Neuronal stem cell (in vitro differentiated cells): ENCODE data around the gene ZNF346.
"Not testable (repeated sequence)": the region's sequence is repeated elsewhere in the genome, so short reads cannot be mapped to it uniquely, and the experiment has no call there.

Source experiments
- DNase-seq: peaks from one replicate; pipeline ENCODE4 v3.0.0-alpha.2; 2013; ENCODE audit warnings: low spot score
- H2AFZ ChIP-seq: one replicate; pipeline ENCODE4 v1.6.1; 2013; ENCODE audit warnings: mild to moderate bottlenecking, low read length, inconsistent platforms
- H2AK5ac ChIP-seq: 2 replicates; pipeline ENCODE4 v1.6.1; 2013; ENCODE audit warnings: low read depth, mild to moderate bottlenecking, inconsistent platforms, low read length, moderate library complexity, mixed read lengths
- H2BK120ac ChIP-seq: 2 replicates; pipeline ENCODE4 v1.6.1; 2013; ENCODE audit warnings: low read depth, mild to moderate bottlenecking, inconsistent platforms, low read length, moderate library complexity, mixed read lengths
- H2BK12ac ChIP-seq: one replicate; pipeline ENCODE4 v1.6.1; 2013; ENCODE audit warnings: low read length, inconsistent platforms
- H2BK15ac ChIP-seq: 2 replicates; pipeline ENCODE4 v1.6.1; 2013; ENCODE audit warnings: mild to moderate bottlenecking, low read length, inconsistent platforms, mixed read lengths
- H2BK5ac ChIP-seq: one replicate; pipeline ENCODE4 v1.6.1; 2013; ENCODE audit warnings: inconsistent platforms, mild to moderate bottlenecking, low read length, moderate library complexity
- H3K14ac ChIP-seq: one replicate; pipeline ENCODE4 v1.6.1; 2013; ENCODE audit warnings: low read length, inconsistent platforms
- H3K18ac ChIP-seq: 2 replicates; pipeline ENCODE4 v1.6.1; 2013; ENCODE audit warnings: low read length, inconsistent platforms
- H3K23ac ChIP-seq: 2 replicates; pipeline ENCODE4 v1.6.1; 2013; ENCODE audit warnings: low read depth, mild to moderate bottlenecking, mixed read lengths, low read length, inconsistent platforms; ENCODE audit not compliant: poor library complexity
- H3K27ac ChIP-seq: replicated peaks from 3 replicates; pipeline ENCODE4 v1.5.1; 2013; ENCODE audit warnings: low read length, inconsistent platforms
- H3K27me3 ChIP-seq, 3 experiments: 2 replicates each; pipeline ENCODE4 v1.6.1; 2013; ENCODE audit warnings: low read length in 3 of 3, mild to moderate bottlenecking in 2 of 3, inconsistent platforms in 1 of 3, low read depth in 1 of 3, mixed read lengths in 1 of 3, moderate library complexity in 1 of 3; ENCODE audit not compliant: control insufficient read depth in 3 of 3, insufficient read depth in 3 of 3
- H3K36me3 ChIP-seq, 2 donors: replicated peaks in 1 of 2; 2 replicates each; pipeline ENCODE4 v1.6.1; 2013; ENCODE audit warnings: low read length in 2 of 2; ENCODE audit not compliant: control insufficient read depth in 2 of 2, insufficient read depth in 2 of 2
- H3K4ac ChIP-seq: 2 replicates; pipeline ENCODE4 v1.6.1; 2013; ENCODE audit warnings: inconsistent platforms, mild to moderate bottlenecking, low read length, moderate library complexity
- H3K4me1 ChIP-seq, 2 donors: 1 replicate in 1 of 2; 2 replicates in 1 of 2; pipeline ENCODE4 v1.6.1; 2013; ENCODE audit warnings: low read length in 2 of 2, low read depth in 1 of 2; ENCODE audit not compliant: control insufficient read depth in 2 of 2, insufficient read depth in 1 of 2
- H3K4me2 ChIP-seq: one replicate; pipeline ENCODE4 v1.6.1; 2013; ENCODE audit warnings: mild to moderate bottlenecking, low read length, inconsistent platforms; ENCODE audit not compliant: insufficient read depth, poor library complexity, severe bottlenecking
- H3K4me3 ChIP-seq, 2 donors: 2 replicates each; pipeline ENCODE4 v1.5.1; 2013; ENCODE audit warnings: low read length in 2 of 2, mild to moderate bottlenecking in 2 of 2, inconsistent platforms in 1 of 2, moderate library complexity in 1 of 2
- H3K79me1 ChIP-seq: one replicate; pipeline ENCODE4 v1.6.1; 2013; ENCODE audit warnings: low read depth, mild to moderate bottlenecking, inconsistent platforms, low read length, moderate library complexity
- H3K9ac ChIP-seq: one replicate; pipeline ENCODE4 v1.6.1; 2013; ENCODE audit warnings: mild to moderate bottlenecking, low read depth, low read length, inconsistent platforms; ENCODE audit not compliant: poor library complexity
- H3K9me3 ChIP-seq, 2 donors: replicated peaks in 1 of 2; 2 replicates each; pipeline versions ENCODE3 to v1.6.1; 2013; ENCODE audit warnings: low read length in 2 of 2, mild to moderate bottlenecking in 2 of 2, inconsistent platforms in 1 of 2, low read depth in 1 of 2, mixed read lengths in 1 of 2, moderate library complexity in 1 of 2; ENCODE audit not compliant: control insufficient read depth in 2 of 2, insufficient read depth in 1 of 2
- H4K8ac ChIP-seq: one replicate; pipeline ENCODE4 v1.6.1; 2013; ENCODE audit warnings: low read depth, mild to moderate bottlenecking, inconsistent platforms, low read length, moderate library complexity
- H4K91ac ChIP-seq: one replicate; pipeline ENCODE4 v1.6.1; 2013; ENCODE audit warnings: low read length, low read depth, mild to moderate bottlenecking, inconsistent platforms; ENCODE audit not compliant: poor library complexity
- WGBS, 2 donors: extraction: QIAGEN DNeasy Blood & Tissue Kit; methylation state at CpG; one replicate each; pipeline ENCODE4 v1.1.7; 2013; ENCODE audit warnings: missing lambda C conversion rate in 2 of 2, mixed read lengths in 1 of 2; ENCODE audit not compliant: insufficient read length in 2 of 2, insufficient replicate concordance in 1 of 2; ENCODE audit errors: extremely low coverage in 2 of 2; 5-methylcytosine and 5-hydroxymethylcytosine counted together

The ZNF346 gene

DNA sequence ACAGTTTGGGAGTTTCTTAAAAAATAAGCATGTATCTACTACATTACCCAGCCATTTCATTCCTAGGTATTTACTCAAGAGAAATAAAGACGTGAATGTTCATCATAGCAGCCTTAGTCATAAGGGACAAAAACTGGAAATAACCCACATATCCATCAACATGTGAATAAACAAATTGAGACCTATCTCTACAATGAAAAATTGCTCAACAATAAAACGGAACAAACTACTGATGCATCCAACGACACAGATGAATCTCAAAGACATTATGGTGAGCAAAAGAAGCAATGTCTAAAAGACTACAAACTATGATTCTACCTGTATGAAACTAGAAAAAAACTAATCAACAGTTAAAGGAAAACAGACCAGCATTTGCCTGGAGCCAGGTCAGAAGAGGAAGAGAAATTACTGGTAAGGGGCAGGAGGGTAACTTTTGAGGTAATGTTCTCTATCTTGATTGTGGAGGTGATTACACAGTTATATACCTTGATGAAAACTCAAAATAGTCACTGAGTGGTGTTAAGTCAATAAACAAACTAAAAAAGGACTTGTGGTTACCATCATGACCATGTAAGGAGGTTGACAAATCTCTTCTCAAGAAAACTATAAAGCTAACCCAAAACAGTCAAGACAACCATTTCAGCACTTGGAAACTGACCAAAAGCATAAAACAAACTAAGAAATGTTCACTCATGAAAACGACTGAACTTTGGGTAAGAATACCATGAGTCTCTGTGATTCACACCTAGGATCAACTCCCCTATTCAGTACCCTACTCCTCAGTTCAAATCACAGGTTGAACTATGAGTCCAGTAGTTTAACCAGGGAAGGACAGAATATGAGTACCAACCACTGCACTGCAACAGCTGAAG lies 26.4 kb upstream of the ZNF346 start:
- peaks cover 4% of the 10 kb centered on the region for H3K79me1 ChIP-seq
- H2BK5ac ChIP-seq, result no peak overlapping the region
- no peak overlapping the region for H3K4me2 ChIP-seq
- H3K9ac ChIP-seq, result no peak overlapping the region
- no peaks in the 10 kb centered on the region for H3K4me1 ChIP-seq
- H2BK120ac ChIP-seq, result no peak overlapping the region
- no CpG with 5 or more reads among the region's 4 CpGs for WGBS, 2 donors
- peaks cover 1 to 8% of the 10 kb centered on the region in 2 donors for H3K36me3 ChIP-seq
- no peak overlapping the region for H3K18ac ChIP-seq
- H3K4ac ChIP-seq, result no peak overlapping the region
- no peak overlapping the region for H2BK15ac ChIP-seq
- H3K27ac ChIP-seq, result no peak overlapping the region
- no peaks in the 10 kb centered on the region for H3K27me3 ChIP-seq
- no peak overlapping the region for H3K4me3 ChIP-seq
- no peak for DNase-seq
- no peak overlapping the region for H4K8ac ChIP-seq
- no peak overlapping the region for H2BK12ac ChIP-seq
- H2AFZ ChIP-seq, result no peak overlapping the region
- no peak overlapping the region for H3K14ac ChIP-seq
- H2AK5ac ChIP-seq, result no peak overlapping the region
- H4K91ac ChIP-seq, result no peak overlapping the region
- H3K23ac ChIP-seq, result no peak overlapping the region
- peaks cover 6 to 16% of the 10 kb centered on the region in 2 donors for H3K9me3 ChIP-seq

DNA sequence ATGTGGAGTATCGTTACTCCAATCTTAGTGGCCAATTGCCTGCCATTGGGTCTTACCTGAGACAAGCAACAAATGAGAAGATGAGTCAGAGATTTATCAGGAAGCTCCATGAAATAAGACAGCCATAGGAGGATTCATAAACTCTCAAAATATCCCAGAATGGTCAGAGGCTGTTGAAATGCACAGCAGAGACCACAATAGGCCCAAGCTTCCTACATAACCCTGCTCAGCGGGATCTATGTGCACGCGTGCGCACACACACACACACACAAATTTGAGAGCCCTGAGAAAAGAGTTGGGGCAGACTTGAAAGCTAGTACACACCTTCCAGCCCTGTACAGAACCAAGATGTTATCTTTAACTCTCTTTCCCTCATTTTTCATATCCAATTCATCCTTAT lies 25.7 kb upstream of the ZNF346 start:
- Histone ChIP-seq H2AK5ac (no peak overlapping the region), H4K91ac (no peak overlapping the region), H3K9ac (no peak overlapping the region), H2AFZ (no peak overlapping the region), H3K18ac (no peak overlapping the region), H2BK5ac (no peak overlapping the region), H3K4ac (no peak overlapping the region), H3K9me3 (peaks cover 6 to 16% of the 10 kb centered on the region in 2 donors), H2BK120ac (no peak overlapping the region), H3K4me3 (no peak overlapping the region), H3K27ac (no peak overlapping the region), H3K4me2 (no peak overlapping the region), H3K14ac (no peak overlapping the region), H3K36me3 (peaks cover 1 to 8% of the 10 kb centered on the region in 2 donors), H3K27me3 (no peaks in the 10 kb centered on the region), H2BK12ac (no peak overlapping the region), H3K4me1 (no peaks in the 10 kb centered on the region), H2BK15ac (no peak overlapping the region), H3K23ac (no peak overlapping the region), H4K8ac (no peak overlapping the region), H3K79me1 (peaks cover 4% of the 10 kb centered on the region)
- no CpG with 5 or more reads among the region's 5 CpGs for WGBS, 2 donors
- no peak for DNase-seq

DNA sequence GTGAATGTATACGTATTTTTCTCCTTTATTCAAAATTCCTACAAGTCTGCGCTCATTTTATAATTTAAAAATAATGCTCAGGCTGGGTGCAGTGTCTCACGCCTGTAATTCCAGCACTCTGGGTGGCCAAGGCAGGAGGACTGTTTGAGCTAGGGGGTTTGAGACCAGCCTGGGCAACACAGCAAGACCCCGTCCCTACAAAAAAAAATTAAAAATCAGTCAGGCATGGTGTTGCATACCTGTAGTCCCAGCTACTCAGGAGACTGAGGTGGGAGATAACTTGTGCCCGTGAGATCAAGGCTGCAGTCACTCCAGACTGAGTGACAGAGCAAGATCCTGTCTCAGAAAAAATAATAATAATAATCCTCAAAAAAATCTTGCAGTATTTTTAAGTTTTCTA lies 23.7 kb upstream of the ZNF346 start:
- no peak overlapping the region for H2AFZ ChIP-seq
- DNase-seq, result no peak
- H3K23ac ChIP-seq, result no peak overlapping the region
- H3K14ac ChIP-seq, result no peak overlapping the region
- H3K9me3 ChIP-seq, result peaks cover 7 to 8% of the 10 kb centered on the region in 2 donors
- H3K18ac ChIP-seq, result no peak overlapping the region
- no peak overlapping the region for H3K4me3 ChIP-seq
- H3K27ac ChIP-seq, result no peak overlapping the region
- H2BK15ac ChIP-seq, result no peak overlapping the region
- H3K9ac ChIP-seq, result no peak overlapping the region
- no peak overlapping the region for H3K4me2 ChIP-seq
- H2AK5ac ChIP-seq, result no peak overlapping the region
- no peak overlapping the region for H4K91ac ChIP-seq
- H2BK5ac ChIP-seq, result no peak overlapping the region
- H2BK120ac ChIP-seq, result no peak overlapping the region
- H3K27me3 ChIP-seq, result no peaks in the 10 kb centered on the region
- H4K8ac ChIP-seq, result no peak overlapping the region
- H3K79me1 ChIP-seq, result no peaks in the 10 kb centered on the region
- peaks cover 0 to 3% of the 10 kb centered on the region in 2 donors for H3K4me1 ChIP-seq
- no peak overlapping the region for H3K4ac ChIP-seq
- WGBS, 2 donors, result no CpG with 5 or more reads among the region's 5 CpGs
- no peak overlapping the region for H2BK12ac ChIP-seq
- H3K36me3 ChIP-seq, result peaks cover 4 to 8% of the 10 kb centered on the region in 2 donors

DNA sequence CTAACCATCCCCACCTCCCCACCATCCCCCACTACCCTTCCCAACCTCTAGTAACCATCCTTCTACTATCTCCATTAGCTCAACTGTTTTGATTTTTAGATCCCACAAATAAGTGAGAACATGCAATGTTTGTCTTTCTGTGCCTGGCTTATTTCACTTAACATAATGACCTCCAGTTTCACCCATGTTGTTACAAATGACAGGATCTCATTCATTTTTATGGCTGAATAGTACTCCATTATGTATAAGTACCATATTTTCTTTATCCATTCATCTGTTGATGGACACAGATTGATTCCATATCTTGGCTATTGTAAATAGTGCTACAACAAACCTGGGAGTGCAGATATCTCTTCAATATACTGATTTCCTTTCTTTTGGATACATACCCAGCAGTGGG lies 23.0 kb upstream of the ZNF346 start:
- H3K27me3 ChIP-seq, H2BK15ac ChIP-seq, H3K9ac ChIP-seq, H3K9me3 ChIP-seq, H3K4me2 ChIP-seq, H2BK5ac ChIP-seq, DNase-seq, H3K4me1 ChIP-seq, H3K14ac ChIP-seq, H3K79me1 ChIP-seq, H3K4ac ChIP-seq, H2AK5ac ChIP-seq, H2AFZ ChIP-seq, H3K4me3 ChIP-seq, H2BK120ac ChIP-seq, H3K27ac ChIP-seq, H4K91ac ChIP-seq, H3K18ac ChIP-seq, H4K8ac ChIP-seq, H3K23ac ChIP-seq, H2BK12ac ChIP-seq, H3K36me3 ChIP-seq: not testable (repeated sequence)
